Neural cell (in vitro differentiated cells): ENCODE measurements around the gene DCUN1D3.

Experiments used
- EP300 ChIP-seq: fragments of 450-650 bp; conservative IDR thresholded peaks from 2 replicates; pipeline ENCODE4 v1.6.1; 2014; ENCODE audit warnings: antibody characterized with exemption, mild to moderate bottlenecking, moderate library complexity; ENCODE audit not compliant: poor library complexity, severe bottlenecking
- EZH2 ChIP-seq: fragments of 200-600, 300-800 bp; shearing (Covaris generic), sonication (generic); IDR thresholded peaks from 2 replicates; pipeline ENCODE4 v1.6.1; 2014; ENCODE audit warnings: antibody characterized with exemption, low read length, borderline replicate concordance, mild to moderate bottlenecking; ENCODE audit not compliant: insufficient read depth, poor library complexity, severe bottlenecking
- RAD21 ChIP-seq: fragments of 450-650 bp; conservative IDR thresholded peaks from 2 replicates; pipeline ENCODE4 v1.6.1; 2014; ENCODE audit warnings: antibody characterized with exemption, mild to moderate bottlenecking, moderate library complexity
- SMC3 ChIP-seq: fragments of 450-650 bp; conservative IDR thresholded peaks from 2 replicates; pipeline ENCODE4 v1.6.1; 2014; ENCODE audit warnings: antibody characterized with exemption, mild to moderate bottlenecking, moderate library complexity; ENCODE audit not compliant: poor library complexity
- TF ChIP-seq, protein P1 (sequence below): fragments of 450-650 bp; IDR thresholded peaks from 2 replicates; pipeline ENCODE4 v1.5.1; 2014; ENCODE audit warnings: antibody characterized with exemption, mild to moderate bottlenecking, moderate library complexity; ENCODE audit not compliant: poor library complexity, severe bottlenecking
- TF ChIP-seq, protein P2 (sequence below): IDR thresholded peaks from 2 replicates; pipeline ENCODE4 v1.6.1; 2012; ENCODE audit warnings: borderline replicate concordance

DNA sequence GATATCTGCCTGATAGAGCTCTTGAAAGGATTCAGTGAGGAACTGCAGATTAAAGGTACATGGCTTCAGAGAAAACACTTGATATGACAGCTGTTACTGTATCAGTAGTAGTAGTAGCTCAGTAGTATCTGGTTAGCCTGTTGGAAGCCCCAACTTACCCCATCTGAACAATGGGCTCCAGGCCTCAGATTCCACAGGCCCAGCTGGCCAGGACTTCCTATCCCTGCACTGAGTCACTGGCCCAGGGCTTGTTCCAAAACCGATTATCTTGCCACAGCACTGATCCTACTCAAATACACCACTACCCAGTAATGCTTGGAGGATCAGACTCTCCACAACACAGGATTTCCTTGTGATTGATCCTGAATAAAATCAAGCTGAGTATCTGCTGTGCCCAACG, 32.6 kb downstream of the DCUN1D3 start:
- TF ChIP-seq, protein P1, sequence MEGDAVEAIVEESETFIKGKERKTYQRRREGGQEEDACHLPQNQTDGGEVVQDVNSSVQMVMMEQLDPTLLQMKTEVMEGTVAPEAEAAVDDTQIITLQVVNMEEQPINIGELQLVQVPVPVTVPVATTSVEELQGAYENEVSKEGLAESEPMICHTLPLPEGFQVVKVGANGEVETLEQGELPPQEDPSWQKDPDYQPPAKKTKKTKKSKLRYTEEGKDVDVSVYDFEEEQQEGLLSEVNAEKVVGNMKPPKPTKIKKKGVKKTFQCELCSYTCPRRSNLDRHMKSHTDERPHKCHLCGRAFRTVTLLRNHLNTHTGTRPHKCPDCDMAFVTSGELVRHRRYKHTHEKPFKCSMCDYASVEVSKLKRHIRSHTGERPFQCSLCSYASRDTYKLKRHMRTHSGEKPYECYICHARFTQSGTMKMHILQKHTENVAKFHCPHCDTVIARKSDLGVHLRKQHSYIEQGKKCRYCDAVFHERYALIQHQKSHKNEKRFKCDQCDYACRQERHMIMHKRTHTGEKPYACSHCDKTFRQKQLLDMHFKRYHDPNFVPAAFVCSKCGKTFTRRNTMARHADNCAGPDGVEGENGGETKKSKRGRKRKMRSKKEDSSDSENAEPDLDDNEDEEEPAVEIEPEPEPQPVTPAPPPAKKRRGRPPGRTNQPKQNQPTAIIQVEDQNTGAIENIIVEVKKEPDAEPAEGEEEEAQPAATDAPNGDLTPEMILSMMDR: no peak
- TF ChIP-seq, protein P2, sequence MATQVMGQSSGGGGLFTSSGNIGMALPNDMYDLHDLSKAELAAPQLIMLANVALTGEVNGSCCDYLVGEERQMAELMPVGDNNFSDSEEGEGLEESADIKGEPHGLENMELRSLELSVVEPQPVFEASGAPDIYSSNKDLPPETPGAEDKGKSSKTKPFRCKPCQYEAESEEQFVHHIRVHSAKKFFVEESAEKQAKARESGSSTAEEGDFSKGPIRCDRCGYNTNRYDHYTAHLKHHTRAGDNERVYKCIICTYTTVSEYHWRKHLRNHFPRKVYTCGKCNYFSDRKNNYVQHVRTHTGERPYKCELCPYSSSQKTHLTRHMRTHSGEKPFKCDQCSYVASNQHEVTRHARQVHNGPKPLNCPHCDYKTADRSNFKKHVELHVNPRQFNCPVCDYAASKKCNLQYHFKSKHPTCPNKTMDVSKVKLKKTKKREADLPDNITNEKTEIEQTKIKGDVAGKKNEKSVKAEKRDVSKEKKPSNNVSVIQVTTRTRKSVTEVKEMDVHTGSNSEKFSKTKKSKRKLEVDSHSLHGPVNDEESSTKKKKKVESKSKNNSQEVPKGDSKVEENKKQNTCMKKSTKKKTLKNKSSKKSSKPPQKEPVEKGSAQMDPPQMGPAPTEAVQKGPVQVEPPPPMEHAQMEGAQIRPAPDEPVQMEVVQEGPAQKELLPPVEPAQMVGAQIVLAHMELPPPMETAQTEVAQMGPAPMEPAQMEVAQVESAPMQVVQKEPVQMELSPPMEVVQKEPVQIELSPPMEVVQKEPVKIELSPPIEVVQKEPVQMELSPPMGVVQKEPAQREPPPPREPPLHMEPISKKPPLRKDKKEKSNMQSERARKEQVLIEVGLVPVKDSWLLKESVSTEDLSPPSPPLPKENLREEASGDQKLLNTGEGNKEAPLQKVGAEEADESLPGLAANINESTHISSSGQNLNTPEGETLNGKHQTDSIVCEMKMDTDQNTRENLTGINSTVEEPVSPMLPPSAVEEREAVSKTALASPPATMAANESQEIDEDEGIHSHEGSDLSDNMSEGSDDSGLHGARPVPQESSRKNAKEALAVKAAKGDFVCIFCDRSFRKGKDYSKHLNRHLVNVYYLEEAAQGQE: no peak
- TF ChIP-seq EZH2: no peak
- no peak for TF ChIP-seq RAD21
- TF ChIP-seq EP300: no peak
- no peak for TF ChIP-seq SMC3
